Stimulated activated CD4-positive, alpha-beta T cell treated with anti-CD3 and anti-CD28 coated beads, Interleukin-15, amount 100 ng/mL, for 1 hour (primary cell): ENCODE measurements around the gene HPSE2.
A peak's percentile ranks its signal among the peaks of the same experiment; 100 is the strongest.

ENCODE experiments used
- DNase-seq, 2 donors: peaks; one replicate each; pipeline ENCODE4 v3.0.0-alpha.2; 2020; ENCODE audit warnings: low read depth in 1 of 2, low spot score in 1 of 2

The HPSE2 gene

GRCh38 chr10:98438715-98439114 is 796.9 kb downstream of the HPSE2 start:
- DNase-seq: no peak

GRCh38 chr10:98436704-98437103 is 798.9 kb downstream of the HPSE2 start:
- no peak for DNase-seq

GRCh38 chr10:98435178-98435577 is 800.5 kb downstream of the HPSE2 start:
- DNase-seq: no peak

GRCh38 chr10:98433881-98434732 is 801.5 kb downstream of the HPSE2 start:
- no peak for DNase-seq

- no peak for DNase-seq
These were observed 802.3 kb downstream of the HPSE2 start for GRCh38 chr10:98433371-98433770.

GRCh38 chr10:98432330-98432729 is 803.3 kb downstream of the HPSE2 start:
- no peak for DNase-seq

GRCh38 chr10:98431016-98431415 is 804.6 kb downstream of the HPSE2 start:
- DNase-seq: no peak

- no peak for DNase-seq
These were observed 805.2 kb downstream of the HPSE2 start for GRCh38 chr10:98430427-98430826.

- DNase-seq: no peak
These were observed 806.2 kb downstream of the HPSE2 start for GRCh38 chr10:98429320-98430072.

- no peak for DNase-seq
These were observed 808.6 kb downstream of the HPSE2 start for GRCh38 chr10:98427011-98427515.

- peak in 1 of 2 donors; percentile 16 for DNase-seq
These were observed 809.9 kb downstream of the HPSE2 start for GRCh38 chr10:98425511-98426352.

- no peak for DNase-seq
These were observed 811.1 kb downstream of the HPSE2 start for GRCh38 chr10:98424295-98425254.

- DNase-seq: no peak
These were observed 811.9 kb downstream of the HPSE2 start for GRCh38 chr10:98423691-98424120.

- no peak for DNase-seq
These were observed 813.5 kb downstream of the HPSE2 start for GRCh38 chr10:98422182-98422581.

GRCh38 chr10:98420786-98421185 is 814.9 kb downstream of the HPSE2 start:
- DNase-seq: no peak

- no peak for DNase-seq
These were observed 816.0 kb downstream of the HPSE2 start for GRCh38 chr10:98419469-98420261.

GRCh38 chr10:98418665-98419468 is 816.8 kb downstream of the HPSE2 start:
- DNase-seq: no peak

GRCh38 chr10:98417973-98418664 is 817.5 kb downstream of the HPSE2 start:
- DNase-seq: no peak
